GM12878 (cell line): ENCODE data around the gene MIA. TPM values are rescaled to one million over a fixed set of nuclear protein-coding genes. Genes with fewer than 3 reads are reported as not detected.
A peak's percentile ranks its signal among the peaks of the same experiment; 100 is the strongest.

ENCODE experiments used
- ATAC-seq: fragments of 200-7000 bp; cut with Tn5 transposase; 3 replicates; pipeline ENCODE4 v1.9.1; 2020; ENCODE audit warnings: mild to moderate bottlenecking, moderate library complexity
- BruUV-seq: library from RNA; stranded (reverse); fragments of 400-500 nt; replicated peaks from 2 replicates; lab custom pipeline; 2021; lab: Mats Ljungman, UMichigan
- CTCF ChIA-PET: fragments of 300-600 bp; sonication (Branson Sonifier 250); formaldehyde crosslinking; extraction: SDS; loops from one replicate; lab custom pipeline; 2021; ENCODE audit warnings: inconsistent platforms; lab: Yijun Ruan, JAX
- POLR2A ChIA-PET: fragments of 350-600 bp; formaldehyde crosslinking; extraction: SDS; loops from one replicate; lab custom pipeline; 2021; ENCODE audit warnings: inconsistent platforms; lab: Charles Lee
- RAD21 ChIA-PET: fragments of 300-600 bp; sonication (Branson Sonifier 250); formaldehyde crosslinking; loops from one replicate; lab custom pipeline; 2023; ENCODE audit warnings: antibody characterized with exemption; ENCODE audit not compliant: unreplicated experiment; lab: Charles Lee
- SMC1A ChIA-PET: fragments of 300-600 bp; sonication (Branson Sonifier 250); formaldehyde crosslinking; loops from one replicate; lab custom pipeline; 2023; ENCODE audit not compliant: unreplicated experiment, uncharacterized antibody; lab: Charles Lee
- DNase-seq: peaks from one replicate; pipeline ENCODE4 v3.0.0-alpha.2; 2011; ENCODE audit warnings: low read depth, low spot score
- FAIRE-seq: peaks from 3 replicates; lab custom pipeline; 2011; peaks lifted over from hg19 to GRCh38; lab: Jason Lieb, UNC
- H2AFZ ChIP-seq: 2 replicates; pipeline ENCODE4 v1.6.0; 2011; ENCODE audit warnings: low read depth, low read length, control low read depth; ENCODE audit not compliant: control insufficient read depth
- H3K27ac ChIP-seq: 2 replicates; pipeline ENCODE4 v1.5.1; 2011; ENCODE audit warnings: control low read depth; ENCODE audit not compliant: control insufficient read depth, insufficient read depth
- H3K27me3 ChIP-seq, 2 experiments: replicated peaks in 1 of 2; 2 replicates each; pipeline versions ENCODE4 v1.6.0 to v1.6.1; 2011; ENCODE audit warnings: low read length in 1 of 2; ENCODE audit not compliant: control insufficient read depth in 2 of 2, insufficient read depth in 2 of 2
- H3K36me3 ChIP-seq, 2 experiments: 2 replicates each; pipeline ENCODE4 v1.5.1; 2011; ENCODE audit warnings: low read length in 1 of 2; ENCODE audit not compliant: control insufficient read depth in 2 of 2, insufficient read depth in 2 of 2
- H3K4me1 ChIP-seq: 2 replicates; pipeline ENCODE4 v1.6.1; 2011; ENCODE audit warnings: mild to moderate bottlenecking, low read length, moderate library complexity, mixed read lengths; ENCODE audit not compliant: control insufficient read depth, insufficient read depth
- H3K4me2 ChIP-seq: 2 replicates; pipeline ENCODE4 v1.6.0; 2011; ENCODE audit warnings: control low read depth; ENCODE audit not compliant: control insufficient read depth, insufficient read depth
- H3K4me3 ChIP-seq: fragments of 200-600 bp; sonication (generic); 2 replicates; pipeline ENCODE4 v1.5.1; 2016
- H3K79me2 ChIP-seq: 2 replicates; pipeline ENCODE4 v1.6.0; 2011; ENCODE audit warnings: low read length; ENCODE audit not compliant: control insufficient read depth, insufficient read depth
- H3K9ac ChIP-seq: 2 replicates; pipeline ENCODE4 v1.8.0; 2011; ENCODE audit warnings: low read length, control low read depth, mixed read lengths; ENCODE audit not compliant: control insufficient read depth, insufficient read depth
- H3K9me3 ChIP-seq: replicated peaks from 3 replicates; pipeline ENCODE4 v1.5.1; 2011; ENCODE audit warnings: mild to moderate bottlenecking, low read length; ENCODE audit not compliant: control insufficient read depth, insufficient read depth
- H4K20me1 ChIP-seq: 2 replicates; pipeline ENCODE4 v1.6.0; 2011; ENCODE audit not compliant: control insufficient read depth, insufficient read depth
- BRCA1 ChIP-seq: IDR thresholded peaks from 2 replicates; pipeline ENCODE4 v1.6.1; 2011; ENCODE audit warnings: low read depth, low read length, improper control_type of control experiment
- IKZF1 ChIP-seq: fragments of 450-650 bp; conservative IDR thresholded peaks from 2 replicates; pipeline ENCODE4 v1.6.1; 2017; ENCODE audit warnings: antibody characterized with exemption, mild to moderate bottlenecking
- WGBS: methylation state at CpG from one replicate; pipeline ENCODE4 v1.1.6; 2016; ENCODE audit warnings: low lambda C conversion rate; ENCODE audit not compliant: insufficient replicate concordance, insufficient coverage; ENCODE audit errors: missing lambda C conversion rate; 5-methylcytosine and 5-hydroxymethylcytosine counted together
- in situ Hi-C: fragments of 300-500 bp; cut with MboI; formaldehyde crosslinking; loops from 9 replicates; pipeline ENCODE4 v1.14.3; 2018; ENCODE audit warnings: mixed read lengths
- intact Hi-C: fragments of 100-400 bp; cut with micrococcal nuclease; formaldehyde crosslinking; loops from one replicate; pipeline ENCODE4 v1.14.2; 2022; ENCODE audit not compliant: unreplicated experiment
- polyA plus RNA-seq, 11 experiments: library from polyadenylated mRNA; depleted of rRNA in 4 of 11; unstranded in 6 of 11; stranded (reverse) in 5 of 11; fragments of >200 nt; fragmentation: Nextera tagmentation in 4 of 11; fragmentation: Illumina TruSeq in 1 of 11; extraction: Ambion mirVana in 4 of 11; extraction: Trizol in 1 of 11; gene quantifications; 1 replicate in 1 of 11; 2 replicates in 10 of 11; pipeline versions ENCODE4 v1.2.1 to v1.2.3, GENCODE V29; 2011 to 2016; ENCODE audit warnings: inconsistent platforms in 2 of 11, missing spikeins in 2 of 11, low read depth in 1 of 11
- total RNA-seq, 4 experiments: library from RNA; depleted of rRNA in 3 of 4; stranded (reverse); fragments of >200 nt in 3 of 4; fragmentation: Illumina TruSeq in 1 of 4; extraction: Trizol in 1 of 4; gene quantifications; 2 replicates each; pipeline versions ENCODE4 v1.2.1 to v1.2.3, GENCODE V29; 2013 to 2021
- TF ChIP-seq, protein P1 (sequence below): fragments of 450-650 bp; IDR thresholded peaks from 2 replicates; pipeline ENCODE4 v1.6.1; 2016; ENCODE audit warnings: mild to moderate bottlenecking

The MIA gene
- total and polyA plus RNA-seq, 10 of the 15 experiments (the other 5 are each of a cell fraction or from before 2014, with no cell fraction given), result 0.16 to 2.7 (median 1.4) TPM; not detected in 3

DNA sequence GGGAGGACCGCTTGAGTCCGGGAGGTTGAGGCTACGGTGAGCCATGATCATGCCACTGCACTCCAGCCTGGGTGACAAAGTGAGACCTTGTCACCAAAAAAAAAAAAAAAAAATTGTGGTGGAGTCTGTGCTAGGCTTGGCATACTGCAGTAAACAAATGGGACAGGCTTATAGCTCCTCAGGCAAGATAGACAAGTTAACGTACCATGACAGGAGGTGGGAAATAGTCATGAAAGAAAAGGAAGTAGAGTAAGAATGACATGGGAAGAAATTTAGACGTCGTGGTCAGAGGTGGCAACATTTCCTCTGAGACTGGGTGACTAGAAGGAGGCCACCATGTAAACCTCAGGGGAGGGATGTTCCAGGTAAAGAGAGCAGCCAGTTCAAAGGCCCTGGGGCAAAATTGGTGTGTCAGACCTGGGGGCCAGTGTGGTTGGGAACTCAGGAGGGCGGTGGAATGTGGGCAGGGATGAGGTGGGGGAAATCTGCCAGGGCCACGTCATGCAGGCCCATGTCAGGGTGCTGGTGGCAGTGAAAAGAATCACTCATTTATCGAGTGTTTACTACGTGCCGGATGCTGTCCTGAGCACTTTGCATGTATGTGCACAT, 18.7 kb upstream of the MIA start:
- Histone ChIP-seq H4K20me1 (peaks cover 14% of the 10 kb centered on the region), H2AFZ (no peak overlapping the region), H3K27me3 (no peaks in the 10 kb centered on the region), H3K9me3 (no peaks in the 10 kb centered on the region), H3K79me2 (peaks cover 68% of the 10 kb centered on the region), H3K36me3 (peaks cover 21 to 44% of the 10 kb centered on the region in 2 experiments), H3K4me2 (peak overlapping the region; percentile 95), H3K9ac (no peak overlapping the region), H3K27ac (no peak overlapping the region), H3K4me3 (peak overlapping the region; percentile 22), H3K4me1 (peaks cover 19% of the 10 kb centered on the region)
- SMC1A ChIA-PET, result interaction anchor here (0.6 to 13.2 kb wide), 4 partner anchors 17 to 468 kb away, joined by 3 to 256 read pairs (median 3); partner anchors contain the start of genes MIA and RAB4B
- DNase-seq (no peak), FAIRE-seq (no peak), ATAC-seq (no peak)
- RAD21 ChIA-PET, result interaction anchor here (2.0 to 16.3 kb wide), 3 partner anchors 20 to 93 kb away, joined by 8 to 291 read pairs (median 10); partner anchors contain the start of genes MIA and RAB4B
- TF ChIP-seq, protein P1, sequence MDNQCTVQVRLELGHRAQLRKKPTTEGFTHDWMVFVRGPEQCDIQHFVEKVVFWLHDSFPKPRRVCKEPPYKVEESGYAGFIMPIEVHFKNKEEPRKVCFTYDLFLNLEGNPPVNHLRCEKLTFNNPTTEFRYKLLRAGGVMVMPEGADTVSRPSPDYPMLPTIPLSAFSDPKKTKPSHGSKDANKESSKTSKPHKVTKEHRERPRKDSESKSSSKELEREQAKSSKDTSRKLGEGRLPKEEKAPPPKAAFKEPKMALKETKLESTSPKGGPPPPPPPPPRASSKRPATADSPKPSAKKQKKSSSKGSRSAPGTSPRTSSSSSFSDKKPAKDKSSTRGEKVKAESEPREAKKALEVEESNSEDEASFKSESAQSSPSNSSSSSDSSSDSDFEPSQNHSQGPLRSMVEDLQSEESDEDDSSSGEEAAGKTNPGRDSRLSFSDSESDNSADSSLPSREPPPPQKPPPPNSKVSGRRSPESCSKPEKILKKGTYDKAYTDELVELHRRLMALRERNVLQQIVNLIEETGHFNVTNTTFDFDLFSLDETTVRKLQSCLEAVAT, result 0 out of 2 replicates have a peak, but pooled peaks have one; percentile 20
- no peak for TF ChIP-seq BRCA1
- TF ChIP-seq IKZF1, result peak; percentile 21; the same call in 1 of the 2 replicates
- WGBS, result 47% methylated on average over 10 of the region's 11 CpGs
- no TSS peak for BruUV-seq
- in situ Hi-C loops, result no loop called here
- CTCF ChIA-PET, result interaction anchor here (2.1 to 9.0 kb wide), 2 partner anchors 14 to 21 kb away, joined by 8 to 72 read pairs; partner anchors contain the start of gene RAB4B
- POLR2A ChIA-PET, result interaction anchor here (0.6 to 9.5 kb wide), 7 partner anchors 15 to 134 kb away, joined by 3 to 331 read pairs (median 4); partner anchors contain the start of genes COQ8B, EGLN2, ITPKC and MIA
- intact Hi-C loops, result no loop called here
